CD4-positive, alpha-beta T cell (primary cell): Measurements from ENCODE around the gene DUSP2. TPM values are rescaled to one million over a fixed set of nuclear protein-coding genes. Genes with fewer than 3 reads are reported as not detected.
A peak's percentile ranks its signal among the peaks of the same experiment; 100 is the strongest.

Experiments used
- ATAC-seq: fragments of 200-7000 bp; cut with Tn5 transposase; one replicate; pipeline ENCODE4 v1.10.0; 2022; ENCODE audit warnings: mild to moderate bottlenecking; ENCODE audit not compliant: poor library complexity
- CTCF ChIA-PET: fragments of 350-600 bp; sonication (Branson Sonifier 250); formaldehyde crosslinking; loops from one replicate; lab custom pipeline; 2021; ENCODE audit warnings: antibody characterized with exemption, inconsistent platforms; lab: Charles Lee
- POLR2A ChIA-PET: fragments of 350-600 bp; sonication (Branson Sonifier 250); formaldehyde crosslinking; loops from one replicate; lab custom pipeline; 2021; ENCODE audit warnings: antibody characterized with exemption, inconsistent platforms; lab: Charles Lee
- DNase-seq, 14 experiments: peaks; one replicate each; pipeline ENCODE4 v3.0.0-alpha.2; 2013 to 2020; ENCODE audit warnings: mixed read lengths in 2 of 14
- H3K27ac ChIP-seq, 2 donors: one replicate each; pipeline versions ENCODE4 v1.5.1 to v1.7.0; 2013; ENCODE audit warnings: low read length in 2 of 2, low read depth in 1 of 2, mild to moderate bottlenecking in 1 of 2
- H3K27me3 ChIP-seq, 2 experiments: 1 replicate in 1 of 2; 2 replicates in 1 of 2; pipeline versions ENCODE4 v1.6.1 to v1.7.0; 2013; ENCODE audit warnings: low read length in 2 of 2, control low read depth in 1 of 2, mild to moderate bottlenecking in 1 of 2, moderate library complexity in 1 of 2; ENCODE audit not compliant: insufficient read depth in 2 of 2, control insufficient read depth in 1 of 2
- H3K36me3 ChIP-seq: one replicate; pipeline ENCODE4 v1.6.1; 2013; ENCODE audit warnings: low read length, control low read depth; ENCODE audit not compliant: insufficient read depth
- H3K4me1 ChIP-seq: one replicate; pipeline ENCODE4 v1.6.1; 2013; ENCODE audit warnings: low read length, control low read depth; ENCODE audit not compliant: insufficient read depth
- H3K4me3 ChIP-seq: one replicate; pipeline ENCODE4 v1.5.1; 2013; ENCODE audit warnings: mild to moderate bottlenecking, low read length, moderate library complexity
- H3K9me3 ChIP-seq, 2 experiments: 1 replicate in 1 of 2; 2 replicates in 1 of 2; pipeline versions ENCODE4 v1.6.1 to v1.7.0; 2013; ENCODE audit warnings: low read length in 2 of 2, mild to moderate bottlenecking in 2 of 2, control low read depth in 1 of 2, moderate library complexity in 1 of 2; ENCODE audit not compliant: control insufficient read depth in 1 of 2, insufficient read depth in 1 of 2
- H3K27ac Mint-ChIP-seq: one replicate; pipeline ENCODE4 v1.8.0; 2020; ENCODE audit warnings: mixed read lengths
- H3K27me3 Mint-ChIP-seq: one replicate; pipeline ENCODE4 v1.8.0; 2021; ENCODE audit warnings: mixed read lengths
- H3K36me3 Mint-ChIP-seq: one replicate; pipeline ENCODE4 v1.8.0; 2021; ENCODE audit warnings: low read depth, mixed read lengths
- H3K4me1 Mint-ChIP-seq: one replicate; pipeline ENCODE4 v1.8.0; 2021; ENCODE audit warnings: low read depth, mixed read lengths
- H3K4me3 Mint-ChIP-seq: one replicate; pipeline ENCODE4 v1.8.0; 2020; ENCODE audit warnings: mild to moderate bottlenecking, mixed read lengths
- H3K9me3 Mint-ChIP-seq: one replicate; pipeline ENCODE4 v1.8.0; 2020; ENCODE audit warnings: mixed read lengths
- CTCF ChIP-seq: fragments of 200-600 bp; IDR thresholded peaks from one replicate; pipeline ENCODE4 v1.8.0; 2022; ENCODE audit warnings: antibody characterized with exemption, mild to moderate bottlenecking
- intact Hi-C, 2 experiments: fragments of 100-400 bp; cut with DNase I in 1 of 2; cut with micrococcal nuclease in 1 of 2; formaldehyde crosslinking; loops; one replicate each; pipeline versions ENCODE4 v1.15.1 to v1.9.0; 2023 to 2025; cut with DNase I, micrococcal nuclease
- total RNA-seq, 174 experiments: library from RNA in 2 of 174; stranded (reverse) in 2 of 174; gene quantifications; one replicate each; pipeline ENCODE4 v1.2.3 and lab custom pipeline; 2021 to 2026

The DUSP2 gene
- total RNA-seq, 2 experiments from 2014 or later = 728 to 730 TPM

GRCh38 chr2:96114903-96115581, 30.2 kb downstream of the DUSP2 start:
- H3K27me3 Mint-ChIP-seq = peaks cover 14% of the 10 kb centered on the region
- Histone ChIP-seq H3K27ac (no peak overlapping the region), H3K36me3 (no peaks in the 10 kb centered on the region), H3K27me3 (peaks cover 5 to 9% of the 10 kb centered on the region in 2 experiments), H3K4me3 (no peak overlapping the region), H3K9me3 (no peaks in the 10 kb centered on the region), H3K4me1 (peaks cover 18% of the 10 kb centered on the region)
- H3K27ac Mint-ChIP-seq = no peak overlapping the region
- ATAC-seq (no peak), DNase-seq (peak in 1 of 14 experiments; percentile 37)
- intact Hi-C loops = loop anchor here (10.0 kb wide), 1 partner anchor 90 kb away; no protein-coding TSS in a partner anchor
- H3K9me3 Mint-ChIP-seq = no peaks in the 10 kb centered on the region
- TF ChIP-seq CTCF = no peak
- peaks cover 10% of the 10 kb centered on the region for H3K4me1 Mint-ChIP-seq
- H3K4me3 Mint-ChIP-seq = peak overlapping the region; percentile 83
- POLR2A ChIA-PET = no interaction called here
- peaks cover 4% of the 10 kb centered on the region for H3K36me3 Mint-ChIP-seq
- CTCF ChIA-PET = interaction anchor here (0.9 kb wide), 1 partner anchor 122 kb away, joined by 4 read pairs; no protein-coding TSS in a partner anchor

GRCh38 chr2:96114546-96114902, 30.7 kb downstream of the DUSP2 start:
- Histone ChIP-seq H3K36me3 (no peaks in the 10 kb centered on the region), H3K4me3 (no peak overlapping the region), H3K9me3 (no peaks in the 10 kb centered on the region), H3K27ac (no peak overlapping the region), H3K4me1 (peaks cover 18% of the 10 kb centered on the region), H3K27me3 (peaks cover 5 to 9% of the 10 kb centered on the region in 2 experiments)
- H3K9me3 Mint-ChIP-seq = no peaks in the 10 kb centered on the region
- ATAC-seq (no peak), DNase-seq (no peak)
- intact Hi-C loops = loop anchor here (10.0 kb wide), 1 partner anchor 90 kb away; no protein-coding TSS in a partner anchor
- no peak overlapping the region for H3K27ac Mint-ChIP-seq
- H3K27me3 Mint-ChIP-seq = peaks cover 9% of the 10 kb centered on the region
- POLR2A ChIA-PET = no interaction called here
- H3K36me3 Mint-ChIP-seq = peaks cover 4% of the 10 kb centered on the region
- H3K4me1 Mint-ChIP-seq = peaks cover 10% of the 10 kb centered on the region
- no peak for TF ChIP-seq CTCF
- H3K4me3 Mint-ChIP-seq = peak overlapping the region; percentile 62
- CTCF ChIA-PET = interaction anchor here (0.9 kb wide), 1 partner anchor 122 kb away, joined by 4 read pairs; no protein-coding TSS in a partner anchor

- Mint-ChIP-seq H3K4me3 (no peak overlapping the region), H3K27ac (no peak overlapping the region)
- CTCF ChIA-PET = interaction anchor here (1.2 to 1.4 kb wide), 2 partner anchors 28 to 61 kb away, joined by 4 to 8 read pairs; no protein-coding TSS in a partner anchor
Measured at GRCh38 chr2:96113951-96114350, 31.3 kb downstream of the DUSP2 start.

More at GRCh38 chr2:96113951-96114350, 31.3 kb downstream of the DUSP2 start:
- Mint-ChIP-seq H3K9me3 (no peaks in the 10 kb centered on the region), H3K4me1 (peaks cover 10% of the 10 kb centered on the region), H3K36me3 (peaks cover 4% of the 10 kb centered on the region), H3K27me3 (peaks cover 3% of the 10 kb centered on the region)
- H3K4me3 ChIP-seq = no peak overlapping the region
- POLR2A ChIA-PET = no interaction called here
- ATAC-seq (no peak), DNase-seq (no peak)
- intact Hi-C loops = loop anchor here (10.0 kb wide), 1 partner anchor 89 kb away; no protein-coding TSS in a partner anchor
- no peaks in the 10 kb centered on the region for H3K9me3 ChIP-seq
- TF ChIP-seq CTCF = no peak
- H3K36me3 ChIP-seq = no peaks in the 10 kb centered on the region
- H3K27ac ChIP-seq = no peak overlapping the region
- H3K27me3 ChIP-seq = peaks cover 3 to 6% of the 10 kb centered on the region in 2 experiments
- H3K4me1 ChIP-seq = peaks cover 18% of the 10 kb centered on the region
